K562 (cell line): ENCODE measurements around the gene TM4SF4. TPM values are rescaled to one million over a fixed set of nuclear protein-coding genes. Genes with fewer than 3 reads are reported as not detected.

Experiments used
- ATAC-seq: fragments of 200-7000 bp; cut with Tn5 transposase; 3 replicates; pipeline ENCODE4 v1.9.1; 2020; ENCODE audit warnings: moderate library complexity
- BruUV-seq: library from RNA; stranded (reverse); fragments of 400-500 nt; replicated peaks from 2 replicates; lab custom pipeline; 2021; lab: Mats Ljungman, UMichigan
- CTCF ChIA-PET: fragments of 300-600 bp; formaldehyde crosslinking; extraction: SDS; loops from one replicate; lab custom pipeline; 2021; ENCODE audit warnings: low intra/inter-chr PET ratio; lab: Yijun Ruan, JAX
- POLR2A ChIA-PET: fragments of 300-600, 350-650 bp; sonication (Branson Sonifier 250); formaldehyde crosslinking; extraction: SDS; loops from one replicate; lab custom pipeline; 2021; ENCODE audit warnings: antibody characterized with exemption, inconsistent platforms; lab: Yijun Ruan, JAX
- DNase-seq, 4 experiments: peaks; one replicate each; pipeline versions ENCODE4 v3.0.0 to v3.0.0-alpha.2; 2011 to 2018; ENCODE audit warnings: low spot score in 3 of 4, mixed read lengths in 3 of 4; ENCODE audit errors: extremely low read depth in 1 of 4
- FAIRE-seq: peaks from 2 replicates; lab custom pipeline; 2011; peaks lifted over from hg19 to GRCh38; lab: Jason Lieb, UNC
- H2AFZ ChIP-seq: 2 replicates; pipeline ENCODE4 v1.6.0; 2011; ENCODE audit warnings: low read depth, low read length, control low read depth, inconsistent platforms
- H3K27ac ChIP-seq: fragments of 200-600 bp; 3 replicates; pipeline ENCODE4 v1.8.0; 2011; ENCODE audit warnings: low read depth, mild to moderate bottlenecking, control low read depth, inconsistent platforms, low read length, moderate library complexity, mixed read lengths; ENCODE audit errors: extremely low read depth
- H3K27me3 ChIP-seq, 2 experiments: fragments of 300-600 bp in 1 of 2; 2 replicates in 1 of 2; 3 replicates in 1 of 2; pipeline versions ENCODE4 v1.6.0 to v1.8.0; 2011; ENCODE audit warnings: inconsistent platforms in 2 of 2, low read length in 2 of 2, mild to moderate bottlenecking in 1 of 2, mixed read lengths in 1 of 2, moderate library complexity in 1 of 2; ENCODE audit not compliant: control insufficient read depth in 2 of 2, insufficient read depth in 2 of 2
- H3K36me3 ChIP-seq: fragments of 300-600 bp; 3 replicates; pipeline ENCODE4 v1.8.0; 2011; ENCODE audit warnings: mild to moderate bottlenecking, low read length, inconsistent platforms; ENCODE audit not compliant: control insufficient read depth, insufficient read depth
- H3K4me1 ChIP-seq, 2 experiments: fragments of 200-600 bp in 1 of 2; replicated peaks in 1 of 2; 2 replicates in 1 of 2; 3 replicates in 1 of 2; pipeline versions ENCODE4 v1.5.1 to v1.8.0; 2011; ENCODE audit warnings: inconsistent platforms in 2 of 2, low read length in 2 of 2, mild to moderate bottlenecking in 1 of 2, mixed read lengths in 1 of 2, moderate library complexity in 1 of 2; ENCODE audit not compliant: control insufficient read depth in 2 of 2, insufficient read depth in 2 of 2
- H3K4me2 ChIP-seq: 2 replicates; pipeline ENCODE4 v1.6.1; 2011; ENCODE audit warnings: low read length, control low read depth, inconsistent platforms, mixed read lengths; ENCODE audit not compliant: insufficient read depth
- H3K4me3 ChIP-seq: fragments of 200-600 bp; sonication (generic), shearing (Covaris generic); 2 replicates; pipeline ENCODE4 v1.5.1; 2016; ENCODE audit warnings: control low read depth, inconsistent platforms
- H3K79me2 ChIP-seq: fragments of 200-600 bp; 3 replicates; pipeline ENCODE4 v1.8.0; 2011; ENCODE audit warnings: low read length, inconsistent platforms; ENCODE audit not compliant: control insufficient read depth, insufficient read depth
- H3K9ac ChIP-seq, 2 experiments: 2 replicates each; pipeline versions ENCODE4 v1.6.0 to v1.6.1; 2011; ENCODE audit warnings: low read depth in 2 of 2, low read length in 2 of 2, control low read depth in 1 of 2, inconsistent platforms in 1 of 2, mild to moderate bottlenecking in 1 of 2, mixed read lengths in 1 of 2; ENCODE audit not compliant: insufficient read depth in 1 of 2
- H3K9me1 ChIP-seq: one replicate; pipeline ENCODE4 v1.6.0; 2011; ENCODE audit warnings: inconsistent platforms, mild to moderate bottlenecking, low read length, moderate library complexity; ENCODE audit not compliant: control insufficient read depth, insufficient read depth
- H3K9me3 ChIP-seq: replicated peaks from 2 replicates; pipeline ENCODE4 v1.5.1; 2011; ENCODE audit warnings: low read depth, low read length, inconsistent platforms; ENCODE audit not compliant: control insufficient read depth, insufficient read depth
- H4K20me1 ChIP-seq: replicated peaks from 2 replicates; pipeline ENCODE4 v1.6.1; 2011; ENCODE audit warnings: low read length, inconsistent platforms, mixed read lengths; ENCODE audit not compliant: control insufficient read depth, insufficient read depth
- CBFB ChIP-seq: sonication (generic); formaldehyde crosslinking; IDR thresholded peaks from 2 replicates; pipeline ENCODE4 v1.4.0; 2020; ENCODE audit warnings: mild to moderate bottlenecking, missing genetic modification reagents
- CHCHD3 ChIP-seq: fragments of 250-450 bp; sonication (Bioruptor Pico); IDR thresholded peaks from 2 replicates; pipeline ENCODE4 v2.1.2; 2022; ENCODE audit warnings: mild to moderate bottlenecking
- EHMT2 ChIP-seq: fragments of 450-650 bp; IDR thresholded peaks from 2 replicates; pipeline ENCODE4 v1.6.1; 2018; ENCODE audit warnings: antibody characterized with exemption
- GABPA ChIP-seq: fragments of 200-800 bp; sonication (Bioruptor generic); conservative IDR thresholded peaks from 2 replicates; pipeline ENCODE4 v1.6.1; 2016; ENCODE audit warnings: low read depth, missing genetic modification characterization, missing compliant biosample characterization
- HCFC1 ChIP-seq: IDR thresholded peaks from 2 replicates; pipeline ENCODE4 v1.6.1; 2012; ENCODE audit warnings: low read depth, low read length, improper control_type of control experiment
- MAFG ChIP-seq: fragments of 450-650 bp; conservative IDR thresholded peaks from 2 replicates; pipeline ENCODE4 v1.6.1; 2016; ENCODE audit warnings: missing genetic modification characterization, missing compliant biosample characterization
- TARDBP ChIP-seq: fragments of 450-650 bp; IDR thresholded peaks from 2 replicates; pipeline ENCODE4 v1.6.1; 2016
- ZNF316 ChIP-seq: fragments of 450-650 bp; IDR thresholded peaks from 2 replicates; pipeline ENCODE4 v1.6.1; 2016
- ZNF445 ChIP-seq: fragments of 250-450 bp; sonication (Bioruptor Pico); IDR thresholded peaks from 2 replicates; pipeline ENCODE4 v1.4.0; 2020; ENCODE audit warnings: low read depth, mild to moderate bottlenecking, moderate library complexity
- WGBS: fragments of 100-300 bp; shearing (Covaris generic); methylation state at CpG from one replicate; pipeline ENCODE4 v1.1.6; 2016; ENCODE audit warnings: low coverage, mixed read lengths; ENCODE audit not compliant: insufficient coverage; ENCODE audit errors: missing lambda C conversion rate; 5-methylcytosine and 5-hydroxymethylcytosine counted together
- in situ Hi-C: fragments of 300-500 bp; cut with MboI; formaldehyde crosslinking; loops from 4 replicates; pipeline ENCODE4 v1.15.0; 2018; ENCODE audit warnings: inconsistent platforms, mixed read lengths
- intact Hi-C: fragments of 100-400 bp; cut with micrococcal nuclease; formaldehyde crosslinking; loops from 2 replicates; pipeline ENCODE4 v1.14.2; 2022
- polyA plus RNA-seq, 8 experiments: library from polyadenylated mRNA; depleted of rRNA in 4 of 8; stranded (reverse) in 5 of 8; unstranded in 3 of 8; fragments of >200 nt; fragmentation: Nextera tagmentation in 2 of 8; fragmentation: Illumina TruSeq in 1 of 8; extraction: Ambion mirVana in 2 of 8; extraction: Trizol in 1 of 8; gene quantifications; 2 replicates each; pipeline versions ENCODE4 v1.2.1 to v1.2.3, GENCODE V29; 2011 to 2014; ENCODE audit warnings: inconsistent platforms in 1 of 8, missing spikeins in 1 of 8
- total RNA-seq, 7 experiments: library from RNA; depleted of rRNA in 6 of 7; stranded (reverse); fragments of >200 nt in 6 of 7; fragmentation: Illumina TruSeq in 2 of 7; extraction: Trizol in 2 of 7; gene quantifications; 2 replicates each; pipeline versions ENCODE4 v1.2.1 to v1.2.3, GENCODE V29; 2011 to 2021; ENCODE audit warnings: low replicate concordance in 1 of 7
- TF ChIP-seq, protein P1 (sequence below): fragments of 450-650 bp; IDR thresholded peaks from 2 replicates; pipeline ENCODE4 v1.6.1; 2016; ENCODE audit warnings: low read depth

Gene TM4SF4
- total and polyA plus RNA-seq, 9 of the 15 experiments (the other 6 are each of a cell fraction or from before 2014, with no cell fraction given): 0.31 TPM; not detected in 8

DNA sequence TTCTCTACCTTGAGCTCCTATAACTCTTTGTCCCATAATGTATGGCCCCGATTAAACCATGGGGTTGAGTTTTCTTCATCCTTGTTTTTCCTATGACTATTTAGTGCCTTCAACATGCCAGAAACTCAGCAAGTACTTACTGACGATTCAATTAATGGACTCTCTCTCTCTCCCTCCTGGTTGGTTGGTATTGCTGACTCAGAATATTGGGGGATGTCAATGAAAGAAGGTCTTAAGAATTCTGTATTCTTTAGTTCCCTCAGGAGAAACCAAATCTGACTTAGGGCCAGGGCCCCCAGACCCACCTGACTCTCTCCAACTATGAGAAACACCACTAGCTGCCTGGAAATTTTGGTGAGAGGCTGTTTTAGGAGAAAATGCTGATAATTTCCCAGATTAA is 40.8 kb downstream of the TM4SF4 start:
- Histone ChIP-seq H3K79me2 (no peaks in the 10 kb centered on the region), H3K27ac (no peak overlapping the region), H3K27me3 (peaks cover 0 to 3% of the 10 kb centered on the region in 2 experiments; a peak in 2 of 5 replicates), H2AFZ (no peak overlapping the region), H3K4me1 (no peaks in the 10 kb centered on the region), H3K4me2 (no peak overlapping the region), H4K20me1 (no peaks in the 10 kb centered on the region), H3K9me3 (no peaks in the 10 kb centered on the region), H3K9ac (no peak overlapping the region), H3K9me1 (no peaks in the 10 kb centered on the region), H3K36me3 (no peaks in the 10 kb centered on the region), H3K4me3 (no peak overlapping the region)
- in situ Hi-C loops: no loop called here
- intact Hi-C loops: no loop called here
- no peak for FAIRE-seq
- TF ChIP-seq EHMT2 (no peak), MAFG (0 out of 2 replicates have a peak, but pooled peaks have one; percentile 14), ZNF316 (peak; percentile 35; the same call in 1 of the 2 replicates)
- no peak for ATAC-seq
- BruUV-seq: no TSS peak
- ChIA-PET CTCF (no interaction called here), POLR2A (no interaction called here)
- no peak for DNase-seq
- 0% methylated on average over 2 of the region's 2 CpGs for WGBS

DNA sequence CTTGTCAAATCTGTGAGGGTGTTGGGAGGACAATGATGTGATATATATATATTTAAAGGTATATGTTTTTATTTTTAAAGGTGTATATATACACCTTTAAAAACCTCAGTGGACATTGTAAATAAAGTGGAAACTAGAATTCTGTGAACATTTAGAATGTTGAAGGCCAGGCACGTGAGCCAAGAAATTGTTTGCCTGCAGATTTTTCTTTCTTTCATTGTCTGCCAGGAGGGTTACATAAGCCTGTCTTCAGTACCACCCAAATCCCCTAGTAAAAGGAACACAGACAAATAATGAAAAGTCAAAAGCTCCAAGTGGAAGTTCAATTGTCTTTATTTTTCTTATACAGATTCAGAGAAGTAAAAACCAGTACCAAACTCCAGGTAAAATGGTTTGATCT is 42.4 kb downstream of the TM4SF4 start:
- in situ Hi-C loops: no loop called here

More for the DNA sequence above, 42.4 kb downstream of the TM4SF4 start:
- FAIRE-seq (no peak), DNase-seq (no peak), ATAC-seq (no peak)
- intact Hi-C loops: no loop called here
- CTCF ChIA-PET: no interaction called here
- H3K9ac ChIP-seq: no peak overlapping the region
- POLR2A ChIA-PET: no interaction called here
- H3K4me3 ChIP-seq: no peak overlapping the region
- BruUV-seq: no TSS peak
- WGBS: 0% methylated on average over 1 of the region's 1 CpG
- H3K9me1 ChIP-seq: no peaks in the 10 kb centered on the region
- H3K27me3 ChIP-seq: peaks cover 0 to 3% of the 10 kb centered on the region in 2 experiments; a peak in 2 of 5 replicates
- H3K9me3 ChIP-seq: no peaks in the 10 kb centered on the region
- no peak overlapping the region for H3K4me2 ChIP-seq
- H3K79me2 ChIP-seq: no peaks in the 10 kb centered on the region
- H3K27ac ChIP-seq: no peak overlapping the region
- H3K4me1 ChIP-seq: no peaks in the 10 kb centered on the region
- H2AFZ ChIP-seq: no peak overlapping the region
- H3K36me3 ChIP-seq: no peaks in the 10 kb centered on the region
- TF ChIP-seq CBFB (CRISPR knock-in tag): no peak
- TF ChIP-seq CHCHD3 (CRISPR knock-in tag): no peak
- TF ChIP-seq, protein P1, sequence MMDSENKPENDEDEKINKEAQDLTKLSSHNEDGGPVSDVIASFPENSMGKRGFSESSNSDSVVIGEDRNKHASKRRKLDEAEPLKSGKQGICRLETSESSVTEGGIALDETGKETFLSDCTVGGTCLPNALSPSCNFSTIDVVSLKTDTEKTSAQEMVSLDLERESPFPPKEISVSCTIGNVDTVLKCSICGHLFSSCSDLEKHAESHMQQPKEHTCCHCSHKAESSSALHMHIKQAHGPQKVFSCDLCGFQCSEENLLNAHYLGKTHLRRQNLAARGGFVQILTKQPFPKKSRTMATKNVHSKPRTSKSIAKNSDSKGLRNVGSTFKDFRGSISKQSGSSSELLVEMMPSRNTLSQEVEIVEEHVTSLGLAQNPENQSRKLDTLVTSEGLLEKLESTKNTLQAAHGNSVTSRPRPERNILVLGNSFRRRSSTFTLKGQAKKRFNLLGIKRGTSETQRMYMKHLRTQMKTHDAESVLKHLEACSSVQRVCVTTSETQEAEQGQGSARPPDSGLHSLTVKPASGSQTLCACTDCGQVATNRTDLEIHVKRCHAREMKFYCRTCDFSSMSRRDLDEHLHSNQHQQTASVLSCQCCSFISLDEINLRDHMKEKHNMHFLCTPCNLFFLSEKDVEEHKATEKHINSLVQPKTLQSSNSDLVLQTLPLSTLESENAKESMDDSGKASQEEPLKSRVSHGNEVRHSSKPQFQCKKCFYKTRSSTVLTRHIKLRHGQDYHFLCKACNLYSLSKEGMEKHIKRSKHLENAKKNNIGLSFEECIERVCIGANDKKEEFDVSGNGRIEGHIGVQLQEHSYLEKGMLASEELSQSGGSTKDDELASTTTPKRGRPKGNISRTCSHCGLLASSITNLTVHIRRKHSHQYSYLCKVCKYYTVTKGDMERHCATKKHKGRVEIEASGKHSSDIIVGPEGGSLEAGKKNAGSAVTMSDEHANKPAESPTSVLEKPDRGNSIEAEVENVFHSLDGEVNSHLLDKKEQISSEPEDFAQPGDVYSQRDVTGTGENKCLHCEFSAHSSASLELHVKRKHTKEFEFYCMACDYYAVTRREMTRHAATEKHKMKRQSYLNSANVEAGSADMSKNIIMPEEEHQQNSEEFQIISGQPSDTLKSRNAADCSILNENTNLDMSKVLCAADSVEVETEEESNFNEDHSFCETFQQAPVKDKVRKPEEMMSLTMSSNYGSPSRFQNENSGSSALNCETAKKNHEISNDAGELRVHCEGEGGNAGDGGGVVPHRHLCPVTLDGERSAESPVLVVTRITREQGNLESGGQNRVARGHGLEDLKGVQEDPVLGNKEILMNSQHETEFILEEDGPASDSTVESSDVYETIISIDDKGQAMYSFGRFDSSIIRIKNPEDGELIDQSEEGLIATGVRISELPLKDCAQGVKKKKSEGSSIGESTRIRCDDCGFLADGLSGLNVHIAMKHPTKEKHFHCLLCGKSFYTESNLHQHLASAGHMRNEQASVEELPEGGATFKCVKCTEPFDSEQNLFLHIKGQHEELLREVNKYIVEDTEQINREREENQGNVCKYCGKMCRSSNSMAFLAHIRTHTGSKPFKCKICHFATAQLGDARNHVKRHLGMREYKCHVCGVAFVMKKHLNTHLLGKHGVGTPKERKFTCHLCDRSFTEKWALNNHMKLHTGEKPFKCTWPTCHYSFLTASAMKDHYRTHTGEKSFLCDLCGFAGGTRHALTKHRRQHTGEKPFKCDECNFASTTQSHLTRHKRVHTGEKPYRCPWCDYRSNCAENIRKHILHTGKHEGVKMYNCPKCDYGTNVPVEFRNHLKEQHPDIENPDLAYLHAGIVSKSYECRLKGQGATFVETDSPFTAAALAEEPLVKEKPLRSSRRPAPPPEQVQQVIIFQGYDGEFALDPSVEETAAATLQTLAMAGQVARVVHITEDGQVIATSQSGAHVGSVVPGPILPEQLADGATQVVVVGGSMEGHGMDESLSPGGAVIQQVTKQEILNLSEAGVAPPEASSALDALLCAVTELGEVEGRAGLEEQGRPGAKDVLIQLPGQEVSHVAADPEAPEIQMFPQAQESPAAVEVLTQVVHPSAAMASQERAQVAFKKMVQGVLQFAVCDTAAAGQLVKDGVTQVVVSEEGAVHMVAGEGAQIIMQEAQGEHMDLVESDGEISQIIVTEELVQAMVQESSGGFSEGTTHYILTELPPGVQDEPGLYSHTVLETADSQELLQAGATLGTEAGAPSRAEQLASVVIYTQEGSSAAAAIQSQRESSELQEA: no peak
- no peak for TF ChIP-seq ZNF445 (CRISPR knock-in tag)
- no peak for TF ChIP-seq GABPA (tag)
- no peak for TF ChIP-seq TARDBP
- TF ChIP-seq HCFC1: no peak
- no peaks in the 10 kb centered on the region for H4K20me1 ChIP-seq
